HEK293 (cell line): Measurements from ENCODE around the gene PNCK.

Experiments
- CTCF ChIA-PET: fragments of 350-600 bp; formaldehyde crosslinking; extraction: SDS; loops from one replicate; lab custom pipeline; 2021; ENCODE audit warnings: antibody characterized with exemption; lab: Yijun Ruan, JAX
- POLR2A ChIA-PET: fragments of 300-600 bp; formaldehyde crosslinking; extraction: SDS; loops from one replicate; lab custom pipeline; 2020; ENCODE audit warnings: antibody characterized with exemption, inconsistent platforms; lab: Yijun Ruan, JAX
- H3K27ac ChIP-seq: fragments of 200-500 bp; sonication (Bioruptor generic); 2 replicates; pipeline ENCODE4 v1.5.1; 2014; ENCODE audit warnings: low read depth, low read length, control low read depth, inconsistent platforms; ENCODE audit errors: extremely low read depth
- H3K36me3 ChIP-seq, 2 experiments: fragments of 200-500 bp in 1 of 2; sonication (Bioruptor generic) in 1 of 2; 1 replicate in 1 of 2; 2 replicates in 1 of 2; pipeline ENCODE4 v1.5.1; 2014 to 2017; ENCODE audit warnings: inconsistent platforms in 2 of 2, low read length in 2 of 2; ENCODE audit not compliant: control insufficient read depth in 2 of 2, insufficient read depth in 1 of 2
- H3K4me1 ChIP-seq: fragments of 200-500 bp; sonication (Bioruptor generic); 2 replicates; pipeline ENCODE4 v1.5.1; 2014; ENCODE audit warnings: mild to moderate bottlenecking, low read length, inconsistent platforms; ENCODE audit not compliant: control insufficient read depth, insufficient read depth
- H3K4me3 ChIP-seq: 2 replicates; pipeline ENCODE4 v1.5.1; 2011; ENCODE audit warnings: low read depth, mild to moderate bottlenecking, control low read depth, low read length, moderate library complexity
- H3K9me3 ChIP-seq: fragments of 200-500 bp; sonication (Bioruptor generic); 2 replicates; pipeline ENCODE4 v1.5.1; 2014; ENCODE audit warnings: low read depth, low read length, inconsistent platforms; ENCODE audit not compliant: control insufficient read depth, insufficient read depth
- AEBP2 ChIP-seq: fragments of 450-650 bp; formaldehyde crosslinking; IDR thresholded peaks from 2 replicates; pipeline ENCODE4 v1.5.1; 2016; ENCODE audit warnings: missing biosample characterization, missing genetic modification characterization, borderline replicate concordance
- YY1 ChIP-seq: fragments of 450-650 bp; formaldehyde crosslinking; IDR thresholded peaks from 2 replicates; pipeline ENCODE4 v1.5.1; 2018; ENCODE audit warnings: missing biosample characterization, missing genetic modification characterization
- ZBTB11 ChIP-seq: fragments of 450-650 bp; formaldehyde crosslinking; conservative IDR thresholded peaks from 2 replicates; pipeline ENCODE4 v1.5.1; 2016; ENCODE audit warnings: low read depth, missing biosample characterization, missing genetic modification characterization
- ZNF148 ChIP-seq: fragments of 450-650 bp; formaldehyde crosslinking; IDR thresholded peaks from 2 replicates; pipeline ENCODE4 v1.5.0; 2017; ENCODE audit warnings: missing biosample characterization, missing genetic modification characterization, borderline replicate concordance
- ZNF221 ChIP-seq: fragments of 450-650 bp; formaldehyde crosslinking; IDR thresholded peaks from 2 replicates; pipeline ENCODE4 v1.5.1; 2017; ENCODE audit warnings: missing biosample characterization, missing genetic modification characterization, borderline replicate concordance
- ZNF433 ChIP-seq: fragments of 450-650 bp; formaldehyde crosslinking; IDR thresholded peaks from 2 replicates; pipeline ENCODE4 v1.5.1; 2016; ENCODE audit warnings: missing biosample characterization, missing genetic modification characterization, low read depth
- ZNF449 ChIP-seq: fragments of 450-650 bp; formaldehyde crosslinking; IDR thresholded peaks from 2 replicates; pipeline ENCODE4 v1.5.1; 2017; ENCODE audit warnings: missing biosample characterization, mild to moderate bottlenecking, missing genetic modification characterization, moderate library complexity
- ZNF548 ChIP-seq: fragments of 450-650 bp; formaldehyde crosslinking; IDR thresholded peaks from 2 replicates; pipeline ENCODE4 v1.5.1; 2016; ENCODE audit warnings: missing biosample characterization, missing genetic modification characterization
- ZNF555 ChIP-seq: fragments of 450-650 bp; formaldehyde crosslinking; conservative IDR thresholded peaks from 2 replicates; pipeline ENCODE4 v1.5.1; 2017; ENCODE audit warnings: missing biosample characterization, mild to moderate bottlenecking, missing genetic modification characterization, inconsistent platforms
- ZNF585B ChIP-seq: fragments of 450-650 bp; formaldehyde crosslinking; IDR thresholded peaks from 2 replicates; pipeline ENCODE4 v1.5.1; 2016; ENCODE audit warnings: missing biosample characterization, missing genetic modification characterization
- ZNF623 ChIP-seq: fragments of 450-650 bp; formaldehyde crosslinking; IDR thresholded peaks from 2 replicates; pipeline ENCODE4 v1.5.1; 2016; ENCODE audit warnings: missing biosample characterization, missing genetic modification characterization
- ZNF645 ChIP-seq: fragments of 450-650 bp; formaldehyde crosslinking; IDR thresholded peaks from 2 replicates; pipeline ENCODE4; 2016; ENCODE audit warnings: missing biosample characterization, missing genetic modification characterization
- ZNF785 ChIP-seq: fragments of 450-650 bp; formaldehyde crosslinking; IDR thresholded peaks from 2 replicates; pipeline ENCODE4 v1.5.1; 2016; ENCODE audit warnings: missing biosample characterization, missing genetic modification characterization
- ZSCAN5A ChIP-seq: fragments of 450-650 bp; formaldehyde crosslinking; IDR thresholded peaks from 2 replicates; pipeline ENCODE4 v1.5.1; 2016; ENCODE audit warnings: missing biosample characterization, missing genetic modification characterization

Gene PNCK

GRCh38 chrX:153637121-153638040 lies 36.2 kb downstream of the PNCK start (continued):
- TF ChIP-seq ZNF148 (tag by site-specific recombination) (no peak), ZNF548 (tag by site-specific recombination) (no peak)
- TF ChIP-seq, all 188 proteins: peak for 0

GRCh38 chrX:153636716-153637115 lies 36.9 kb downstream of the PNCK start:
- ChIA-PET POLR2A (no interaction called here), CTCF (interaction anchor here (1.0 to 3.0 kb wide), 15 partner anchors 8 to 81 kb away, joined by 3 to 21 read pairs (median 6); partner anchors contain the start of gene CCNQ)
- Histone ChIP-seq H3K9me3 (no peaks in the 10 kb centered on the region), H3K4me3 (no peak overlapping the region), H3K27ac (no peak overlapping the region), H3K36me3 (no peaks in the 10 kb centered on the region), H3K4me1 (no peaks in the 10 kb centered on the region)
- no peak for TF ChIP-seq ZNF623 (tag by site-specific recombination)
- TF ChIP-seq ZNF449 (tag by site-specific recombination): 0 out of 2 replicates have a peak, but pooled peaks have one; percentile 1

GRCh38 chrX:153635788-153636668 lies 37.6 kb downstream of the PNCK start:
- Histone ChIP-seq H3K9me3 (no peaks in the 10 kb centered on the region), H3K27ac (no peak overlapping the region), H3K4me3 (no peak overlapping the region), H3K36me3 (no peaks in the 10 kb centered on the region), H3K4me1 (no peaks in the 10 kb centered on the region)
- ChIA-PET CTCF (interaction anchor here (0.7 to 3.0 kb wide), 23 partner anchors 9 to 81 kb away, joined by 3 to 21 read pairs (median 6); partner anchors contain the start of genes CCNQ and DUSP9), POLR2A (no interaction called here)
- TF ChIP-seq ZNF645 (tag by site-specific recombination) (no peak), ZNF221 (tag by site-specific recombination) (no peak), ZNF785 (tag by site-specific recombination) (no peak), ZNF555 (tag by site-specific recombination) (no peak), ZNF433 (tag by site-specific recombination) (no peak), YY1 (tag by site-specific recombination) (no peak), ZNF585B (tag by site-specific recombination) (no peak), ZBTB11 (tag by site-specific recombination) (no peak), ZNF449 (tag by site-specific recombination) (peak; percentile 64), AEBP2 (tag by site-specific recombination) (no peak), ZSCAN5A (tag by site-specific recombination) (no peak)
